ENCODE results near the gene REN.
A peak's percentile ranks its signal among the peaks of the same experiment; 100 is the strongest.

REN gene

DNA sequence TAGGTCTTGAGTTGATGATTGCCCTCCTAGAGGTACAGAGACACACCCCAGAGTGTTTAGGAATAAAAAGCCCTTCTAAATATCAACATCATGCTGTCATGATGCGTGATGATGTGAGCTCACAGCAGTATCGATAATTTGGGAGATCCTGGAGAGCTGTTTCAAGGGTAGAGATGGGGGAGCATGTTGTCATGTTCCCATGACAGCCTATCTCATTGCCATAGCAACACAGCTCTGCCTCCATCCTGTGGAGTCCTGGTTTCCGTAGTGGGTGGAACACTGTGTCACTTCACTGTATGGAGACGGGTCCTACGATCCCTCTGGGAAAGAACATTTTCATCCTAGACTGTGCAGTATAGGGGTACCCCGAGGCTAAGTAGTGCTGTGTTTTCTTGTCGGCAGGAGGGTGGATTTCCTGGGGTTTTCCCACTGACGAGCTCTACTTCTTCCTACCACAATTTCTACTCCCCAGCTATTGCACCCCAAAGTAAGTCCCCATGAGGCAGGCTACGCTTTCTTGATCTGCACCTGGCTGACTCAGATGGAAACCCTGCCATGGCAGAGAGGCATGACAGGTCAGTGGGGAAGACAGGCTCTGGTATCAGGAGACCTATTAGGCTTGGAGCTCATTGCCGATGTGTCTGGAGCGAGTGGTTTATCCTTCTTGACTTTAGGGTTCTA, 23.0 kb upstream of the REN start:
- H3K4me3 ChIP-seq (ENCODE audit: low read length, poor library complexity, severe bottlenecking) = no peak overlapping the region
- peak overlapping the region; percentile 8 for H3K4me2 ChIP-seq (ENCODE audit: low read depth, low read length, poor library complexity, severe bottlenecking)
- no peaks in the 10 kb centered on the region for H3K9me2 ChIP-seq (replicated peaks; ENCODE audit: low read depth, low read length)
- no peak overlapping the region for H2AFZ ChIP-seq (ENCODE audit: low read length)
- TF ChIP-seq CTCF (conservative IDR thresholded peaks at IDR 0.05; ENCODE audit: low read length) (no peak), EZH2phosphoT487 (IDR thresholded peaks at IDR 0.05; ENCODE audit: borderline replicate concordance) (no peak)
- H3K9ac ChIP-seq (ENCODE audit: low read depth, low read length, poor library complexity, severe bottlenecking) = no peak overlapping the region
- H3F3A ChIP-seq (ENCODE audit: low read depth) = no peaks in the 10 kb centered on the region
- no peaks in the 10 kb centered on the region for H3K36me3 ChIP-seq (ENCODE audit: insufficient read depth, low read length)
- H3K4me1 ChIP-seq (ENCODE audit: insufficient read depth, low read length, poor library complexity, severe bottlenecking) = peaks cover 9% of the 10 kb centered on the region
- H3K79me2 ChIP-seq (ENCODE audit: insufficient read depth, low read length) = no peaks in the 10 kb centered on the region
- H4K20me1 ChIP-seq (ENCODE audit: insufficient read depth, low read length, poor library complexity, severe bottlenecking) = no peaks in the 10 kb centered on the region
- no peaks in the 10 kb centered on the region for H3K27me3 ChIP-seq (ENCODE audit: insufficient read depth, low read length, poor library complexity, severe bottlenecking)
- H3K9me3 ChIP-seq (ENCODE audit: insufficient read depth, low read depth, low read length) = no peaks in the 10 kb centered on the region

DNA sequence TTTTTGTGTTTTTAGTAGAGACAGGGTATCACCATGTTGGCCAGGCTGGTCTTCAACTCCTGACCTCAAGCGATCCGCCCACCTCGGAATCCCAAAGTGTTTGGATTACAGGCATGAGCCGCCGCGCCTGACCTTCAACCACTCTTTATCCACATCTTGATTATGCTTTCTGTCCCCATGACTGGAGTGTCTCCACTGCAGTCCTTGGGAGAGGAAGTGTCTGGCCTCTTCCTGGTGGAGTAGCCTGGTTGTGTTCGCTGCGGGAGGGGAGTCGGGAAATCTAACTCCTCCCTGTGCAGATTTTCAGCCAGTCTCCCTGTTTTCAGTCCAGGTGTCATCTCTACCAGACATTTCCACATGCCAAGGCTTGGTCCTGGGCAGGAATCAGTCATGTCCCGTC, 20.5 kb upstream of the REN start:
- H3K9ac ChIP-seq (ENCODE audit: low read depth, low read length, poor library complexity, severe bottlenecking) = no peak overlapping the region
- H3K4me1 ChIP-seq (ENCODE audit: insufficient read depth, low read length, poor library complexity, severe bottlenecking) = peaks cover 9% of the 10 kb centered on the region
- no peak overlapping the region for H3K4me2 ChIP-seq (ENCODE audit: low read depth, low read length, poor library complexity, severe bottlenecking)
- H3K9me3 ChIP-seq (ENCODE audit: insufficient read depth, low read depth, low read length) = no peaks in the 10 kb centered on the region
- H4K20me1 ChIP-seq (ENCODE audit: insufficient read depth, low read length, poor library complexity, severe bottlenecking) = no peaks in the 10 kb centered on the region
- TF ChIP-seq CTCF (conservative IDR thresholded peaks at IDR 0.05; ENCODE audit: low read length) (no peak), EZH2phosphoT487 (IDR thresholded peaks at IDR 0.05; ENCODE audit: borderline replicate concordance) (no peak)
- H3F3A ChIP-seq (ENCODE audit: low read depth) = no peaks in the 10 kb centered on the region
- H3K36me3 ChIP-seq (ENCODE audit: insufficient read depth, low read length) = no peaks in the 10 kb centered on the region
- no peak overlapping the region for H3K4me3 ChIP-seq (ENCODE audit: low read length, poor library complexity, severe bottlenecking)
- H2AFZ ChIP-seq (ENCODE audit: low read length) = no peak overlapping the region
- H3K27me3 ChIP-seq (ENCODE audit: insufficient read depth, low read length, poor library complexity, severe bottlenecking) = no peaks in the 10 kb centered on the region
- H3K9me2 ChIP-seq (replicated peaks; ENCODE audit: low read depth, low read length) = no peaks in the 10 kb centered on the region
- no peaks in the 10 kb centered on the region for H3K79me2 ChIP-seq (ENCODE audit: insufficient read depth, low read length)

- Histone ChIP-seq H4K20me1 (ENCODE audit: insufficient read depth, low read length, poor library complexity, severe bottlenecking) (no peaks in the 10 kb centered on the region), H3K79me2 (ENCODE audit: insufficient read depth, low read length) (no peaks in the 10 kb centered on the region), H3K9me3 (ENCODE audit: insufficient read depth, low read depth, low read length) (no peaks in the 10 kb centered on the region), H3K4me1 (ENCODE audit: insufficient read depth, low read length, poor library complexity, severe bottlenecking) (peaks cover 7% of the 10 kb centered on the region), H2AFZ (ENCODE audit: low read length) (no peak overlapping the region), H3K27me3 (ENCODE audit: insufficient read depth, low read length, poor library complexity, severe bottlenecking) (no peaks in the 10 kb centered on the region), H3K36me3 (ENCODE audit: insufficient read depth, low read length) (no peaks in the 10 kb centered on the region), H3K9ac (ENCODE audit: low read depth, low read length, poor library complexity, severe bottlenecking) (no peak overlapping the region), H3K4me3 (ENCODE audit: low read length, poor library complexity, severe bottlenecking) (no peak overlapping the region), H3F3A (ENCODE audit: low read depth) (no peaks in the 10 kb centered on the region), H3K9me2 (replicated peaks; ENCODE audit: low read depth, low read length) (no peaks in the 10 kb centered on the region), H3K4me2 (ENCODE audit: low read depth, low read length, poor library complexity, severe bottlenecking) (no peak overlapping the region)
- TF ChIP-seq EZH2phosphoT487 (IDR thresholded peaks at IDR 0.05; ENCODE audit: borderline replicate concordance) (no peak), CTCF (conservative IDR thresholded peaks at IDR 0.05; ENCODE audit: low read length) (no peak)
Observed at GRCh38 chr1:204181116-204181515, 15.0 kb upstream of the REN start.

Measured in Loucy (cell line).